ENCODE measurements around the gene HMGN1.

The HMGN1 gene

DNA sequence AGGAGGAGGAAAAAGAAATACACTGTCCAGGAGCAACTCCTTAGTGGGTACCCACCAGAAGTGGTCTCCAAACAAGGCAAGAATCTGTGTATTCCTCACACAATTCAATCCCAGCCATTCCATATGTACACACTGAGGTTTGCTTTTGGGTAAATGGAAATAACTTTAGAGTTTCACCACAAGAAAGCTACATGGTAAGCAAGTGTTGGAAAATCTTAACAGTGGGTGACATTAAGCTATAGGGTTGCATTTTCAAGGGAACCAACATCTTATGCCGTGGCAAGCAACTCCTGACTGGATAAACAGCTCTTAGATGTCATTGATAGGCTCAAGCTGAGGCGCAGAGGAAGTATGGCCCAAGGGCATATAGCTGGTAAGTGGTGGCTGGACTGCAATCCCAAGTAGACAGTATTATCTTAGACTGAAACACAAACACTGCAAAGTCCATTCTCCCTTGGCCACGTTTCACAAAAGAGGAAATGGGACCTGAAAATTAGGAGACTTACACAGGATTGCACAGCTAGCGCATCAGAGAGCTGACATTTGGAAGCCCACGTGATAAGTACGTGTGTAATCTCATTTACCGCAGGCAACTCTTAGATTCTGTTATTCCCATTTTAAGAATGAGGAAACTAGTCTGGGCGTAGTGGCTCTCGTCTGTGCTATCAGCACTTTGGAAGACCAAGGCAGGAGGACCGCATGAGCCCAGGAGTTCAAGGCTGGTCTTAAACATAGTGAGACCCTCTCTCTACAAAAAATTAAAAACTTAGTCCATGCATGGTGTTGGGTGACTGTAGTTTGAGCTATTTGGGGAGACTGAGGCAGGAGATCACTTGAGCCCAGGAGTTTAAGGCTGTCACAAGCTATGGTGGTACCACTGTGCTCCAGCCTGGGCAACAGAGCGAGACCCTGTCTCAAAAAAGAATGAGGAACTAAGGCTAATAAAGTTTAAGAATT lies 31.5 kb downstream of the HMGN1 start:
- H3K4me3 ChIP-seq (ENCODE audit: low read depth, low read length, poor library complexity, severe bottlenecking) = no peak overlapping the region
- no peak overlapping the region for H2AFZ ChIP-seq (ENCODE audit: low read length)
- no peaks in the 10 kb centered on the region for H3K79me2 ChIP-seq (ENCODE audit: insufficient read depth, low read length)
- H3K27ac ChIP-seq (ENCODE audit: low read depth, low read length, poor library complexity, severe bottlenecking) = peak overlapping the region; percentile 95
- no peak for TF ChIP-seq CTCF (IDR thresholded peaks at IDR 0.05; ENCODE audit: low read length)
- TF ChIP-seq EZH2 (IDR thresholded peaks at IDR 0.05; ENCODE audit: borderline replicate concordance, low read length) = no peak
- H4K20me1 ChIP-seq (ENCODE audit: insufficient read depth, low read length) = no peaks in the 10 kb centered on the region
- H3K9me3 ChIP-seq (ENCODE audit: low read length) = no peaks in the 10 kb centered on the region
- peak overlapping the region; percentile 36 for H3K9ac ChIP-seq (ENCODE audit: low read length)
- H3K4me1 ChIP-seq (ENCODE audit: insufficient read depth, low read length, severe bottlenecking) = peaks cover 71% of the 10 kb centered on the region
- H3K9me2 ChIP-seq (ENCODE audit: low read depth, low read length) = no peaks in the 10 kb centered on the region
- no peaks in the 10 kb centered on the region for H3K27me3 ChIP-seq (ENCODE audit: insufficient read depth, low read length)
- peaks cover 21% of the 10 kb centered on the region for H3F3A ChIP-seq (ENCODE audit: insufficient read depth, low read length)
- peak overlapping the region; percentile 41 for H3K4me2 ChIP-seq (ENCODE audit: low read length)
- no peaks in the 10 kb centered on the region for H3K36me3 ChIP-seq (ENCODE audit: insufficient read depth, low read length)

DNA sequence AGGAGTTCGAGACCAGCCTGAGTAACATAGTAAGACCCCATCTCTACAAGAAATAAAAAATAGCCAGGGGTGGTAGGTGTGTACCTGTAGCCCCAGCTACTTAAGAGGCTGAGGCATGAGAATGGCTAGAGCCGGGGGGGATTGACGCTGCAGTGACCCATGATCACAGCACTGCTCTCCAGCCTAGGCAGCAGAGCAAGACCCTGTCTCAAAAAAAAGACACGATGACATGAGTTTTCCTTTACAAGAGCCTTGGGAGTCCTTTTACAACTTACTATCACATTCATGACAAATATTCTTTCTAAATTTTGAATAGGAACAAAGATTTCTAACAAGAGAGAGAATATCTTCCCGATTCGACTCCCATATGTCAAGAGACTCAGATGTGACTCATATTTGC lies 32.2 kb downstream of the HMGN1 start:
- Histone ChIP-seq H3K27me3 (ENCODE audit: insufficient read depth, low read length) (no peaks in the 10 kb centered on the region), H3K9me2 (ENCODE audit: low read depth, low read length) (no peaks in the 10 kb centered on the region), H3K9ac (ENCODE audit: low read length) (peak overlapping the region; percentile 36), H3K79me2 (ENCODE audit: insufficient read depth, low read length) (peaks cover 5% of the 10 kb centered on the region), H3K27ac (ENCODE audit: low read depth, low read length, poor library complexity, severe bottlenecking) (peak overlapping the region; percentile 95), H2AFZ (ENCODE audit: low read length) (no peak overlapping the region), H4K20me1 (ENCODE audit: insufficient read depth, low read length) (no peaks in the 10 kb centered on the region), H3K36me3 (ENCODE audit: insufficient read depth, low read length) (peaks cover 4% of the 10 kb centered on the region), H3K9me3 (ENCODE audit: low read length) (no peaks in the 10 kb centered on the region), H3K4me3 (ENCODE audit: low read depth, low read length, poor library complexity, severe bottlenecking) (no peak overlapping the region), H3F3A (ENCODE audit: insufficient read depth, low read length) (peaks cover 21% of the 10 kb centered on the region), H3K4me1 (ENCODE audit: insufficient read depth, low read length, severe bottlenecking) (peaks cover 69% of the 10 kb centered on the region), H3K4me2 (ENCODE audit: low read length) (peak overlapping the region; percentile 41)
- no peak for TF ChIP-seq CTCF (IDR thresholded peaks at IDR 0.05; ENCODE audit: low read length)
- no peak for TF ChIP-seq EZH2 (IDR thresholded peaks at IDR 0.05; ENCODE audit: borderline replicate concordance, low read length)

- no peaks in the 10 kb centered on the region for H4K20me1 ChIP-seq (ENCODE audit: insufficient read depth, low read length)
- peak overlapping the region; percentile 41; the same call in 1 of the 2 replicates for H3K4me2 ChIP-seq (ENCODE audit: low read length)
- no peaks in the 10 kb centered on the region for H3K27me3 ChIP-seq (ENCODE audit: insufficient read depth, low read length)
- H3K27ac ChIP-seq (ENCODE audit: low read depth, low read length, poor library complexity, severe bottlenecking) = peak overlapping the region; percentile 95
- peaks cover 14% of the 10 kb centered on the region for H3K79me2 ChIP-seq (ENCODE audit: insufficient read depth, low read length)
- H3K9me2 ChIP-seq (ENCODE audit: low read depth, low read length) = no peaks in the 10 kb centered on the region
- H3K4me3 ChIP-seq (ENCODE audit: low read depth, low read length, poor library complexity, severe bottlenecking) = no peak overlapping the region
- no peak for TF ChIP-seq EZH2 (IDR thresholded peaks at IDR 0.05; ENCODE audit: borderline replicate concordance, low read length)
- no peak for TF ChIP-seq CTCF (IDR thresholded peaks at IDR 0.05; ENCODE audit: low read length)
- H3K9me3 ChIP-seq (ENCODE audit: low read length) = no peaks in the 10 kb centered on the region
- peaks cover 13% of the 10 kb centered on the region for H3K36me3 ChIP-seq (ENCODE audit: insufficient read depth, low read length)
- peaks cover 74% of the 10 kb centered on the region for H3K4me1 ChIP-seq (ENCODE audit: insufficient read depth, low read length, severe bottlenecking)
- peaks cover 21% of the 10 kb centered on the region for H3F3A ChIP-seq (ENCODE audit: insufficient read depth, low read length)
- peak overlapping the region; percentile 24; the same call in 1 of the 2 replicates for H3K9ac ChIP-seq (ENCODE audit: low read length)
- H2AFZ ChIP-seq (ENCODE audit: low read length) = no peak overlapping the region
These were observed 33.1 kb downstream of the HMGN1 start for GRCh38 chr21:39315603-39316445.
